HepG2 (cell line): ENCODE measurements around the gene MITF. TPM values are rescaled to one million over a fixed set of nuclear protein-coding genes. Genes with fewer than 3 reads are reported as not detected.

Source experiments
- ATAC-seq: fragments of 200-7000 bp; cut with Tn5 transposase; 3 replicates; pipeline ENCODE4 v1.9.1; 2020; ENCODE audit warnings: mild to moderate bottlenecking, moderate library complexity
- BruUV-seq: library from RNA; stranded (reverse); fragments of 400-500 nt; replicated peaks from 2 replicates; lab custom pipeline; 2021; lab: Mats Ljungman, UMichigan
- CTCF ChIA-PET: fragments of 300-600 bp; formaldehyde crosslinking; extraction: SDS; loops from one replicate; lab custom pipeline; 2021; ENCODE audit warnings: low total read pairs, inconsistent platforms, low intra/inter-chr PET ratio; lab: Yijun Ruan, JAX
- POLR2A ChIA-PET: fragments of 350-600 bp; sonication (Branson Sonifier 250); formaldehyde crosslinking; loops from one replicate; lab custom pipeline; 2020; ENCODE audit warnings: antibody characterized with exemption, inconsistent platforms; lab: Yijun Ruan, JAX
- DNase-seq: peaks from one replicate; pipeline ENCODE4 v3.0.0-alpha.2; 2015; ENCODE audit warnings: low spot score
- FAIRE-seq: peaks from 3 replicates; lab custom pipeline; 2011; peaks lifted over from hg19 to GRCh38; lab: Jason Lieb, UNC
- H2AFZ ChIP-seq: one replicate; pipeline ENCODE4 v1.6.1; 2011; ENCODE audit warnings: low read length, inconsistent platforms
- H3K27ac ChIP-seq: fragments of 300-600 bp; 3 replicates; pipeline ENCODE4 v1.8.0; 2011; ENCODE audit warnings: mixed run types, mild to moderate bottlenecking, mixed read lengths, low read length, inconsistent platforms; ENCODE audit not compliant: insufficient read depth; ENCODE audit errors: extremely low read length
- H3K27me3 ChIP-seq, 2 experiments: fragments of 200-600 bp in 1 of 2; 2 replicates in 1 of 2; 3 replicates in 1 of 2; pipeline versions ENCODE4 v1.6.0 to v1.8.0; 2011; ENCODE audit warnings: low read length in 2 of 2, mild to moderate bottlenecking in 2 of 2, moderate library complexity in 2 of 2, inconsistent platforms in 1 of 2; ENCODE audit not compliant: insufficient read depth in 2 of 2, control insufficient read depth in 1 of 2
- H3K36me3 ChIP-seq, 2 experiments: fragments of 200-600 bp in 1 of 2; replicated peaks in 1 of 2; 2 replicates in 1 of 2; 3 replicates in 1 of 2; pipeline versions ENCODE4 v1.5.1 to v1.8.0; 2011; ENCODE audit warnings: low read length in 2 of 2, inconsistent platforms in 1 of 2; ENCODE audit not compliant: insufficient read depth in 2 of 2, control insufficient read depth in 1 of 2
- H3K4me1 ChIP-seq: 2 replicates; pipeline ENCODE4 v1.5.1; 2012; ENCODE audit warnings: low read length, inconsistent platforms; ENCODE audit not compliant: insufficient read depth
- H3K4me2 ChIP-seq: 2 replicates; pipeline ENCODE4 v1.6.0; 2011; ENCODE audit warnings: low read depth, low read length, inconsistent platforms
- H3K4me3 ChIP-seq, 3 experiments: fragments of 200-600 bp in 1 of 3; sonication (generic), shearing (Covaris generic) in 1 of 3; replicated peaks in 1 of 3; 2 replicates each; pipeline ENCODE4 v1.5.1; 2011 to 2016; ENCODE audit warnings: low read length in 3 of 3, inconsistent platforms in 2 of 3, low read depth in 2 of 3, mild to moderate bottlenecking in 2 of 3, control low read depth in 1 of 3, mixed read lengths in 1 of 3; ENCODE audit not compliant: insufficient read depth in 1 of 3
- H3K79me2 ChIP-seq: one replicate; pipeline ENCODE4 v1.6.1; 2011; ENCODE audit warnings: low read length, inconsistent platforms; ENCODE audit not compliant: insufficient read depth
- H3K9ac ChIP-seq: 2 replicates; pipeline ENCODE4 v1.6.0; 2011; ENCODE audit warnings: mild to moderate bottlenecking, low read depth, low read length, inconsistent platforms; ENCODE audit not compliant: insufficient read depth
- H3K9me3 ChIP-seq: 2 replicates; pipeline ENCODE4 v1.5.1; 2012; ENCODE audit warnings: mild to moderate bottlenecking, low read length
- H4K20me1 ChIP-seq: 2 replicates; pipeline ENCODE4 v1.6.0; 2011; ENCODE audit warnings: inconsistent platforms, mild to moderate bottlenecking, low read length, moderate library complexity; ENCODE audit not compliant: insufficient read depth
- FOXA3 ChIP-seq: IDR thresholded peaks from 2 replicates; pipeline ENCODE4 v1.6.1; 2016; ENCODE audit warnings: missing genetic modification reagents, missing compliant biosample characterization
- HDAC2 ChIP-seq: sonication (generic); formaldehyde crosslinking; IDR thresholded peaks from 2 replicates; pipeline ENCODE4 v1.4.0; 2020; ENCODE audit warnings: missing genetic modification reagents
- HDAC6 ChIP-seq: fragments of 200-600 bp; sonication (generic); IDR thresholded peaks from 2 replicates; pipeline ENCODE4 v1.7.0; 2017; ENCODE audit warnings: mild to moderate bottlenecking, antibody characterized with exemption, low read length, low read depth
- HNRNPK ChIP-seq: fragments of 200-400 bp; formaldehyde crosslinking; IDR thresholded peaks from 2 replicates; pipeline ENCODE4 v1.6.1; 2018; ENCODE audit warnings: low read length, low read depth, moderate library complexity, mild to moderate bottlenecking; ENCODE audit not compliant: poor library complexity, severe bottlenecking
- KDM3A ChIP-seq: IDR thresholded peaks from 2 replicates; pipeline ENCODE4 v1.6.1; 2018; ENCODE audit warnings: low read depth, missing compliant biosample characterization
- MEIS1 ChIP-seq: sonication (generic); formaldehyde crosslinking; IDR thresholded peaks from 2 replicates; pipeline ENCODE4 v1.9.0; 2021; ENCODE audit warnings: mild to moderate bottlenecking, missing genetic modification reagents, moderate library complexity, borderline replicate concordance
- PRMT3 ChIP-seq: sonication (generic); formaldehyde crosslinking; IDR thresholded peaks from 2 replicates; pipeline ENCODE4 v1.8.1; 2022; ENCODE audit warnings: low read depth, mild to moderate bottlenecking, moderate library complexity, missing genetic modification reagents, borderline replicate concordance
- ZBTB7A ChIP-seq: sonication (generic); formaldehyde crosslinking; IDR thresholded peaks from 2 replicates; pipeline ENCODE4 v1.8.0; 2022; ENCODE audit warnings: mild to moderate bottlenecking, missing genetic modification reagents
- ZNF225 ChIP-seq: sonication (generic); formaldehyde crosslinking; IDR thresholded peaks from 2 replicates; pipeline ENCODE4 v1.4.0; 2020; ENCODE audit warnings: mild to moderate bottlenecking, missing genetic modification reagents
- ZNF329 ChIP-seq: sonication (generic); formaldehyde crosslinking; IDR thresholded peaks from 2 replicates; pipeline ENCODE4 v1.9.0; 2021; ENCODE audit warnings: low read depth, mild to moderate bottlenecking, missing genetic modification reagents
- ZNF614 ChIP-seq: IDR thresholded peaks from 2 replicates; pipeline ENCODE4 v1.6.1; 2018; ENCODE audit warnings: missing biosample characterization, missing genetic modification reagents, inconsistent platforms, borderline replicate concordance
- ZSCAN29 ChIP-seq: sonication (generic); formaldehyde crosslinking; conservative IDR thresholded peaks from 2 replicates; pipeline ENCODE4 v1.4.0; 2020; ENCODE audit warnings: mild to moderate bottlenecking, missing genetic modification reagents
- WGBS: methylation state at CpG from one replicate; pipeline ENCODE4 v1.1.6; 2017; ENCODE audit warnings: low lambda C conversion rate; 5-methylcytosine and 5-hydroxymethylcytosine counted together
- in situ Hi-C: cut with HindIII; loops from 2 replicates; pipeline ENCODE4 v1.10.0; 2017; ENCODE audit warnings: low pct_unique_long_range_greater_than_20kb; ENCODE audit not compliant: extremely low pct_ligation_motif_present
- intact Hi-C: fragments of 100-400 bp; cut with micrococcal nuclease; formaldehyde crosslinking; loops from one replicate; pipeline ENCODE4 v1.10.0; 2022; ENCODE audit not compliant: unreplicated experiment
- polyA plus RNA-seq, 8 experiments: library from polyadenylated mRNA; depleted of rRNA in 3 of 8; stranded (reverse) in 7 of 8; unstranded in 1 of 8; fragments of >200 nt; fragmentation: Illumina TruSeq in 4 of 8; extraction: Trizol in 4 of 8; gene quantifications; 2 replicates each; pipeline versions ENCODE4 v1.2.1 to v1.2.3, GENCODE V29; 2011 to 2016; ENCODE audit warnings: low read depth in 4 of 8, missing spikeins in 1 of 8, mixed read lengths in 1 of 8; ENCODE audit not compliant: insufficient read depth in 1 of 8
- total RNA-seq, 5 experiments: library from RNA; depleted of rRNA; stranded (reverse); fragments of >200 nt; fragmentation: Illumina TruSeq; extraction: Trizol; gene quantifications; 2 replicates each; pipeline ENCODE4 v1.2.3, GENCODE V29; 2016; ENCODE audit warnings: low read depth in 1 of 5
- TF ChIP-seq, protein P1 (sequence below): sonication (generic); formaldehyde crosslinking; IDR thresholded peaks from 2 replicates; pipeline ENCODE4 v1.4.0; 2020; ENCODE audit warnings: missing genetic modification reagents; ENCODE audit errors: not compliant biosample characterization
- TF ChIP-seq, protein P2 (sequence below): sonication (generic); formaldehyde crosslinking; IDR thresholded peaks from 2 replicates; pipeline ENCODE4 v1.5.1; 2020; ENCODE audit warnings: mild to moderate bottlenecking, missing genetic modification reagents, borderline replicate concordance
- TF ChIP-seq, protein P3 (sequence below): IDR thresholded peaks from 2 replicates; pipeline ENCODE4 v1.4.0; 2020; ENCODE audit warnings: mild to moderate bottlenecking, missing genetic modification reagents

The MITF gene
- total and polyA plus RNA-seq, 2 of the 13 experiments (the other 11 are each of a cell fraction or from before 2014, with no cell fraction given), result 0.12 to 0.38 TPM

DNA sequence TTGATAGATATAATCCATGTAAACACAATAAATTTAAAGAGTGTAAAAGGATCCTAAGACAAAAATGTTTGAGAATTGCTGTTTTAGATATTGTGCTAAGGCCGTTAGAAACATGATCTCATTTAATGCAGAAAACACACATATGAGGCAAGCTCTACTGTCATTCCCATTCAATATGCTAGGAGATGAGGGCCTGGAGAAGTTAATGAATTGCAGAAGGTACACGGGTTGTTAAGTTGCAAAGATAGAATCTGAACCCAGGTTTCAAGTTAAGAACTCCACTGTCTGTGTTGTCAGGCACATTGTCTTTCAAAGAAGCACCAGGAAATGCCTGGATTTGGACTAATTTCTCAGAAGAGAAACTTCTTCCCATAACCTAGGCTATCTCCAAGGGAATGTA, 195.1 kb downstream of the MITF start:
- no peak overlapping the region for H3K4me2 ChIP-seq
- BruUV-seq, result no TSS peak
- H3K36me3 ChIP-seq, result no peaks in the 10 kb centered on the region
- no peak overlapping the region for H2AFZ ChIP-seq
- no peak overlapping the region for H3K27ac ChIP-seq
- POLR2A ChIA-PET, result no interaction called here
- TF ChIP-seq, protein P1, sequence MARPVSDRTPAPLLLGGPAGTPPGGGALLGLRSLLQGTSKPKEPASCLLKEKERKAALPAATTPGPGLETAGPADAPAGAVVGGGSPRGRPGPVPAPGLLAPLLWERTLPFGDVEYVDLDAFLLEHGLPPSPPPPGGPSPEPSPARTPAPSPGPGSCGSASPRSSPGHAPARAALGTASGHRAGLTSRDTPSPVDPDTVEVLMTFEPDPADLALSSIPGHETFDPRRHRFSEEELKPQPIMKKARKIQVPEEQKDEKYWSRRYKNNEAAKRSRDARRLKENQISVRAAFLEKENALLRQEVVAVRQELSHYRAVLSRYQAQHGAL, result no peak
- TF ChIP-seq, protein P2, sequence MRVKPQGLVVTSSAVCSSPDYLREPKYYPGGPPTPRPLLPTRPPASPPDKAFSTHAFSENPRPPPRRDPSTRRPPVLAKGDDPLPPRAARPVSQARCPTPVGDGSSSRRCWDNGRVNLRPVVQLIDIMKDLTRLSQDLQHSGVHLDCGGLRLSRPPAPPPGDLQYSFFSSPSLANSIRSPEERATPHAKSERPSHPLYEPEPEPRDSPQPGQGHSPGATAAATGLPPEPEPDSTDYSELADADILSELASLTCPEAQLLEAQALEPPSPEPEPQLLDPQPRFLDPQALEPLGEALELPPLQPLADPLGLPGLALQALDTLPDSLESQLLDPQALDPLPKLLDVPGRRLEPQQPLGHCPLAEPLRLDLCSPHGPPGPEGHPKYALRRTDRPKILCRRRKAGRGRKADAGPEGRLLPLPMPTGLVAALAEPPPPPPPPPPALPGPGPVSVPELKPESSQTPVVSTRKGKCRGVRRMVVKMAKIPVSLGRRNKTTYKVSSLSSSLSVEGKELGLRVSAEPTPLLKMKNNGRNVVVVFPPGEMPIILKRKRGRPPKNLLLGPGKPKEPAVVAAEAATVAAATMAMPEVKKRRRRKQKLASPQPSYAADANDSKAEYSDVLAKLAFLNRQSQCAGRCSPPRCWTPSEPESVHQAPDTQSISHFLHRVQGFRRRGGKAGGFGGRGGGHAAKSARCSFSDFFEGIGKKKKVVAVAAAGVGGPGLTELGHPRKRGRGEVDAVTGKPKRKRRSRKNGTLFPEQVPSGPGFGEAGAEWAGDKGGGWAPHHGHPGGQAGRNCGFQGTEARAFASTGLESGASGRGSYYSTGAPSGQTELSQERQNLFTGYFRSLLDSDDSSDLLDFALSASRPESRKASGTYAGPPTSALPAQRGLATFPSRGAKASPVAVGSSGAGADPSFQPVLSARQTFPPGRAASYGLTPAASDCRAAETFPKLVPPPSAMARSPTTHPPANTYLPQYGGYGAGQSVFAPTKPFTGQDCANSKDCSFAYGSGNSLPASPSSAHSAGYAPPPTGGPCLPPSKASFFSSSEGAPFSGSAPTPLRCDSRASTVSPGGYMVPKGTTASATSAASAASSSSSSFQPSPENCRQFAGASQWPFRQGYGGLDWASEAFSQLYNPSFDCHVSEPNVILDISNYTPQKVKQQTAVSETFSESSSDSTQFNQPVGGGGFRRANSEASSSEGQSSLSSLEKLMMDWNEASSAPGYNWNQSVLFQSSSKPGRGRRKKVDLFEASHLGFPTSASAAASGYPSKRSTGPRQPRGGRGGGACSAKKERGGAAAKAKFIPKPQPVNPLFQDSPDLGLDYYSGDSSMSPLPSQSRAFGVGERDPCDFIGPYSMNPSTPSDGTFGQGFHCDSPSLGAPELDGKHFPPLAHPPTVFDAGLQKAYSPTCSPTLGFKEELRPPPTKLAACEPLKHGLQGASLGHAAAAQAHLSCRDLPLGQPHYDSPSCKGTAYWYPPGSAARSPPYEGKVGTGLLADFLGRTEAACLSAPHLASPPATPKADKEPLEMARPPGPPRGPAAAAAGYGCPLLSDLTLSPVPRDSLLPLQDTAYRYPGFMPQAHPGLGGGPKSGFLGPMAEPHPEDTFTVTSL, result no peak
- no peak for TF ChIP-seq ZSCAN29 (CRISPR knock-in tag)
- TF ChIP-seq HDAC6, result no peak
- no peak for TF ChIP-seq HNRNPK
- no peak for TF ChIP-seq HDAC2 (CRISPR knock-in tag)
- no peak for TF ChIP-seq ZNF329 (CRISPR knock-in tag)
- TF ChIP-seq KDM3A, result no peak
- TF ChIP-seq ZBTB7A (CRISPR knock-in tag), result no peak
- TF ChIP-seq ZNF225 (CRISPR knock-in tag), result no peak
- TF ChIP-seq MEIS1 (CRISPR knock-in tag), result no peak
- TF ChIP-seq, protein P3, sequence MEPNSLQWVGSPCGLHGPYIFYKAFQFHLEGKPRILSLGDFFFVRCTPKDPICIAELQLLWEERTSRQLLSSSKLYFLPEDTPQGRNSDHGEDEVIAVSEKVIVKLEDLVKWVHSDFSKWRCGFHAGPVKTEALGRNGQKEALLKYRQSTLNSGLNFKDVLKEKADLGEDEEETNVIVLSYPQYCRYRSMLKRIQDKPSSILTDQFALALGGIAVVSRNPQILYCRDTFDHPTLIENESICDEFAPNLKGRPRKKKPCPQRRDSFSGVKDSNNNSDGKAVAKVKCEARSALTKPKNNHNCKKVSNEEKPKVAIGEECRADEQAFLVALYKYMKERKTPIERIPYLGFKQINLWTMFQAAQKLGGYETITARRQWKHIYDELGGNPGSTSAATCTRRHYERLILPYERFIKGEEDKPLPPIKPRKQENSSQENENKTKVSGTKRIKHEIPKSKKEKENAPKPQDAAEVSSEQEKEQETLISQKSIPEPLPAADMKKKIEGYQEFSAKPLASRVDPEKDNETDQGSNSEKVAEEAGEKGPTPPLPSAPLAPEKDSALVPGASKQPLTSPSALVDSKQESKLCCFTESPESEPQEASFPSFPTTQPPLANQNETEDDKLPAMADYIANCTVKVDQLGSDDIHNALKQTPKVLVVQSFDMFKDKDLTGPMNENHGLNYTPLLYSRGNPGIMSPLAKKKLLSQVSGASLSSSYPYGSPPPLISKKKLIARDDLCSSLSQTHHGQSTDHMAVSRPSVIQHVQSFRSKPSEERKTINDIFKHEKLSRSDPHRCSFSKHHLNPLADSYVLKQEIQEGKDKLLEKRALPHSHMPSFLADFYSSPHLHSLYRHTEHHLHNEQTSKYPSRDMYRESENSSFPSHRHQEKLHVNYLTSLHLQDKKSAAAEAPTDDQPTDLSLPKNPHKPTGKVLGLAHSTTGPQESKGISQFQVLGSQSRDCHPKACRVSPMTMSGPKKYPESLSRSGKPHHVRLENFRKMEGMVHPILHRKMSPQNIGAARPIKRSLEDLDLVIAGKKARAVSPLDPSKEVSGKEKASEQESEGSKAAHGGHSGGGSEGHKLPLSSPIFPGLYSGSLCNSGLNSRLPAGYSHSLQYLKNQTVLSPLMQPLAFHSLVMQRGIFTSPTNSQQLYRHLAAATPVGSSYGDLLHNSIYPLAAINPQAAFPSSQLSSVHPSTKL (CRISPR knock-in tag), result no peak
- no peak for TF ChIP-seq ZNF614 (CRISPR knock-in tag)
- TF ChIP-seq FOXA3 (CRISPR knock-in tag), result no peak
- no peak for TF ChIP-seq PRMT3
- in situ Hi-C loops, result no loop called here
- 3% methylated on average over 2 of the region's 2 CpGs for WGBS
- CTCF ChIA-PET, result no interaction called here
- no peaks in the 10 kb centered on the region; a peak in 1 of 5 replicates for H3K27me3 ChIP-seq
- FAIRE-seq, result no peak
- no peaks in the 10 kb centered on the region for H4K20me1 ChIP-seq
- no peak for ATAC-seq
- no peak overlapping the region for H3K9ac ChIP-seq
- no peaks in the 10 kb centered on the region for H3K79me2 ChIP-seq
- H3K9me3 ChIP-seq, result no peaks in the 10 kb centered on the region
- DNase-seq, result no peak
- H3K4me1 ChIP-seq, result no peaks in the 10 kb centered on the region
- intact Hi-C loops, result no loop called here
- no peak overlapping the region for H3K4me3 ChIP-seq
